ENCODE measurements around the gene AIP.

The AIP gene

DNA sequence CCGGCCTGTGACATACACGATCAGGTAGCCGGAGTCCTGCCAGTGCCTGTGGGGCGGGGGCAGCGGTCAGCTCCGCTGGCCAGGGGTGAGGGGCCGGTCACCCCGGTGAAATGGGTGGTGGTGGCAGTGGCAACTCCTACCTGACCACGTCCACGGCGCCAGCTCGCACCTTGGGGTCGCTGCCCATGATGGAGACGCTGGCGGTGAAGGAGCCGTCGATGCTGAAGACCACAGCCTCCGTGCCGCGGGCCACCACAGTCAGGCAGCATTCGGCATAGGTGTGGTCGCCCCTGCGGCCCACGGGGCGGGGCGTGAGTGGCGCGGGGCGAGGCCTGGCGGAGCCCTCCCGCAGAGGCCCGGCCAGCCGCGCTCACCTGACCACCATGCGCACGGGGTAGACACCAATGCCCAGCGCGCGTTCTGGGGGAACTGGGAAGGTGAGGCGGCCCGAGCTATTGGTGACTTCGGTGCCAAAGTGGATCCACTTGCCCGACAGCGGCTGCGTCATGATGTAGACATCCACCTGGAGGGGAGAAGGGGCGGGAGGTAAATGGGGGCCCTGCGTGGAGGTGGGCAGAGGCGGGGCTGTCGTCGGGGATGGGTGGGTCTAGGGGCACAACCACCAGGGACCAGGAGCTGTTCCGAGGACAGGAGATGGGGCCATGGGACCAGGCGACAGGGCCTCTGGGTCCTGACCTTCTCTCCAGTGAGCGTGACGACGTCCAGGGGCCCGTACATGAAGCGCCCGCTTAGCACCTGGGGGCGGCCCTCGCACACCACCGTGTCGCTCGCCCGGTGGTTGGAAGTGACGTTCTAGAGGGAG lies 10.9 kb downstream of the AIP start:
- TF ChIP-seq, protein P1, sequence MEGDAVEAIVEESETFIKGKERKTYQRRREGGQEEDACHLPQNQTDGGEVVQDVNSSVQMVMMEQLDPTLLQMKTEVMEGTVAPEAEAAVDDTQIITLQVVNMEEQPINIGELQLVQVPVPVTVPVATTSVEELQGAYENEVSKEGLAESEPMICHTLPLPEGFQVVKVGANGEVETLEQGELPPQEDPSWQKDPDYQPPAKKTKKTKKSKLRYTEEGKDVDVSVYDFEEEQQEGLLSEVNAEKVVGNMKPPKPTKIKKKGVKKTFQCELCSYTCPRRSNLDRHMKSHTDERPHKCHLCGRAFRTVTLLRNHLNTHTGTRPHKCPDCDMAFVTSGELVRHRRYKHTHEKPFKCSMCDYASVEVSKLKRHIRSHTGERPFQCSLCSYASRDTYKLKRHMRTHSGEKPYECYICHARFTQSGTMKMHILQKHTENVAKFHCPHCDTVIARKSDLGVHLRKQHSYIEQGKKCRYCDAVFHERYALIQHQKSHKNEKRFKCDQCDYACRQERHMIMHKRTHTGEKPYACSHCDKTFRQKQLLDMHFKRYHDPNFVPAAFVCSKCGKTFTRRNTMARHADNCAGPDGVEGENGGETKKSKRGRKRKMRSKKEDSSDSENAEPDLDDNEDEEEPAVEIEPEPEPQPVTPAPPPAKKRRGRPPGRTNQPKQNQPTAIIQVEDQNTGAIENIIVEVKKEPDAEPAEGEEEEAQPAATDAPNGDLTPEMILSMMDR (IDR thresholded peaks at IDR 0.05; ENCODE audit: extremely low read depth, insufficient read depth, missing control alignments) = no peak
- in situ Hi-C loops (cut with MboI; ENCODE audit: low pct_unique_long_range_greater_than_20kb, low sequenced_read_pairs, unreplicated experiment) = no loop called here
- no peak for DNase-seq (ENCODE audit: low spot score)

- in situ Hi-C loops (cut with MboI; ENCODE audit: low pct_unique_long_range_greater_than_20kb, low sequenced_read_pairs, unreplicated experiment) = no loop called here
- TF ChIP-seq, protein P1 (IDR thresholded peaks at IDR 0.05; ENCODE audit: extremely low read depth, insufficient read depth, missing control alignments) = no peak
- no peak for DNase-seq (ENCODE audit: low spot score)
Measured at GRCh38 chr11:67494371-67495233, 11.8 kb downstream of the AIP start.

- in situ Hi-C loops (cut with MboI; ENCODE audit: low pct_unique_long_range_greater_than_20kb, low sequenced_read_pairs, unreplicated experiment) = no loop called here
- no peak for DNase-seq (ENCODE audit: low spot score)
Measured at GRCh38 chr11:67495234-67496005, 12.6 kb downstream of the AIP start.

DNA sequence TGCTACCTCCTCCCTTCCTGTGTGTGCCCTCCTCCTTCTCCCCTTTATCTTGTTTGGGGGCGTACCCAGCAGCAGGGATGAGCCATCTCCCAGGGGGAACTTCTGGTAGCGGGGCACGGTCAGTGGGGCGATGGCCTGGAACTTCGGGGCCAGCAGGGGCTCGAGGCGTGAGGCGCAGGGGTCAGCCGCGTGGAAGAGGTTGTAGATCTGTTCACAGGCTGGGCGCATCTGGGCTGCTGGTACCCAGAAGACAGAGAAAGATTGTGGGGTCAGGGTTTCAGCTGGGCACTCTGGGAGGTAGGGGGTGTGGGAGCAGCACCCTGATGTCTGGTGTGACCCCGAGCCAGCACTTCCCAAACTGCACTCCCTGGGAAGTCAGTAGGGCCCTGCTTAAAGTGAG lies 13.3 kb downstream of the AIP start:
- in situ Hi-C loops (cut with MboI; ENCODE audit: low pct_unique_long_range_greater_than_20kb, low sequenced_read_pairs, unreplicated experiment) = no loop called here
- DNase-seq (ENCODE audit: low spot score) = no peak

More at GRCh38 chr11:67495234-67496005, 12.6 kb downstream of the AIP start:
- TF ChIP-seq, protein P1 (IDR thresholded peaks at IDR 0.05; ENCODE audit: extremely low read depth, insufficient read depth, missing control alignments) = no peak

DNA sequence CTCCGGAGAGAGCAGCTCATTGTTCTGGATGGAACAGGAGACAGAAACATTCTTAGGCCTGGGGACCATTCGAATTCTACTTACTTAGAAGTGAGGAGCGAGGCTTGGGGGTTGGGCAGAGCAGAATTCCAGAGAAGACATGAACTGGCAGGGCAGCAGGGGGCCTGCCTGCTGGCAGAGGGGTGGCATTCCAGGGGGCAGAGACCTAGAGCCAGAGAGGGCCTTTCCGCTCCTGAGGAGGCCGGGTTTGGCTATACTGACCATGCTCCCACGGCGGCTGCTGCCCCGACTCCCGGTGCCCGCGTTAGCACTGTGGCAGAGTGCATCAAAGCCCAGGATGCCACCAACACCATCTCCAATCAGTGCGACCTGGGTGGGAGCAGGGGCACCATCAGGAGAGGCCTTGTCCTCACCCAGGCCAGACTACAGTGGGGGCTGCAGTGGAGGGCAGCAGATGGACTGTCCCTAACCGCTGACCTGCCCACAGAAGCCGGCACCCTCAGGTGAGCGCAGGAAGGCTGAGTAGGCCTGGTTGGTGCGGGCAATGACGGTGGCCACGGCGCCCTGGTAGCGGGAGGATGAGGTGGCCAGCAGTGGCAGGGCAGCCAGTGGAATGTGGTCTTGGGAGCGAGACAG lies 14.9 kb downstream of the AIP start:
- in situ Hi-C loops (cut with MboI; ENCODE audit: low pct_unique_long_range_greater_than_20kb, low sequenced_read_pairs, unreplicated experiment) = no loop called here
- TF ChIP-seq, protein P1 (IDR thresholded peaks at IDR 0.05; ENCODE audit: extremely low read depth, insufficient read depth, missing control alignments) = no peak
- no peak for DNase-seq (ENCODE audit: low spot score)

More for the DNA sequence above, 13.3 kb downstream of the AIP start:
- TF ChIP-seq, protein P1 (IDR thresholded peaks at IDR 0.05; ENCODE audit: extremely low read depth, insufficient read depth, missing control alignments) = no peak

Data from GM13977 (cell line).